Hepatocyte (in vitro differentiated cells): ENCODE measurements around the gene JPH2. TPM values are rescaled to one million over a fixed set of nuclear protein-coding genes. Genes with fewer than 3 reads are reported as not detected.
A peak's percentile ranks its signal among the peaks of the same experiment; 100 is the strongest.

ENCODE experiments used
- DNase-seq: peaks from one replicate; pipeline ENCODE4 v3.0.0-alpha.2; 2016; ENCODE audit warnings: low spot score
- H2AFZ ChIP-seq: fragments of 200-600 bp; sonication (generic); 2 replicates; pipeline ENCODE4 v1.6.0; 2016; ENCODE audit warnings: antibody characterized with exemption, mild to moderate bottlenecking
- H3K27ac ChIP-seq: fragments of 200-600 bp; sonication (generic); 2 replicates; pipeline ENCODE4 v1.5.1; 2016; ENCODE audit warnings: mild to moderate bottlenecking
- H3K27me3 ChIP-seq: fragments of 200-600 bp; sonication (generic); 2 replicates; pipeline ENCODE4 v1.6.1; 2016
- H3K36me3 ChIP-seq: fragments of 200-600 bp; sonication (generic); replicated peaks from 2 replicates; pipeline ENCODE4 v1.5.1; 2016; ENCODE audit warnings: low read depth; ENCODE audit not compliant: insufficient read depth
- H3K4me1 ChIP-seq: fragments of 200-600 bp; sonication (generic); 2 replicates; pipeline ENCODE4 v1.5.1; 2016; ENCODE audit warnings: mild to moderate bottlenecking, moderate library complexity; ENCODE audit not compliant: insufficient read depth
- H3K4me2 ChIP-seq: fragments of 200-600 bp; sonication (generic); 2 replicates; pipeline ENCODE4 v1.6.0; 2016
- H3K4me3 ChIP-seq: fragments of 200-600 bp; sonication (generic); 2 replicates; pipeline ENCODE4 v1.5.1; 2016; ENCODE audit warnings: mild to moderate bottlenecking
- H3K79me2 ChIP-seq: fragments of 200-600 bp; sonication (generic); 2 replicates; pipeline ENCODE4 v1.6.0; 2017; ENCODE audit warnings: mild to moderate bottlenecking
- H3K9me2 ChIP-seq: fragments of 200-600 bp; sonication (generic); replicated peaks from 2 replicates; pipeline ENCODE4 v1.6.0; 2017; ENCODE audit warnings: mild to moderate bottlenecking; ENCODE audit not compliant: insufficient read depth
- H3K9me3 ChIP-seq: fragments of 200-600 bp; sonication (generic); 2 replicates; pipeline ENCODE4 v1.5.1; 2016; ENCODE audit warnings: low read depth, mild to moderate bottlenecking
- H4K20me1 ChIP-seq: fragments of 200-600 bp; sonication (generic); 2 replicates; pipeline ENCODE4 v1.6.0; 2016; ENCODE audit warnings: mild to moderate bottlenecking; ENCODE audit not compliant: insufficient read depth, poor library complexity, severe bottlenecking
- CTCF ChIP-seq: fragments of 200-600 bp; sonication (generic); IDR thresholded peaks from 2 replicates; pipeline ENCODE4 v1.5.1; 2016; ENCODE audit warnings: antibody characterized with exemption, mild to moderate bottlenecking; ENCODE audit not compliant: poor library complexity
- EZH2 ChIP-seq: fragments of 200-600 bp; sonication (generic); IDR thresholded peaks from 2 replicates; pipeline ENCODE4 v1.6.1; 2016; ENCODE audit warnings: antibody characterized with exemption, mild to moderate bottlenecking, borderline replicate concordance
- EZH2phosphoT487 ChIP-seq: fragments of 200-600 bp; sonication (generic); IDR thresholded peaks from one replicate; pipeline ENCODE4 v1.6.1; 2018; ENCODE audit warnings: antibody characterized with exemption, mild to moderate bottlenecking, low read depth, moderate library complexity; ENCODE audit not compliant: unreplicated experiment, severe bottlenecking
- WGBS: methylation state at CpG from one replicate; pipeline ENCODE4 v1.1.6; 2016; ENCODE audit warnings: low lambda C conversion rate; ENCODE audit errors: missing lambda C conversion rate; 5-methylcytosine and 5-hydroxymethylcytosine counted together
- polyA plus RNA-seq: library from polyadenylated mRNA; unstranded; fragments of >200 nt; fragmentation: Nextera tagmentation; extraction: Ambion mirVana; gene quantifications from 2 replicates; pipeline ENCODE4 v1.2.1, GENCODE V29; 2016
- total RNA-seq: library from RNA; depleted of rRNA; stranded (reverse); fragments of >200 nt; gene quantifications from 2 replicates; pipeline ENCODE4 v1.2.3, GENCODE V29; 2014

The JPH2 gene
- total and polyA plus RNA-seq, 2 experiments from 2014 or later, result 6.6 to 8.3 TPM

- H4K20me1 ChIP-seq, result no peaks in the 10 kb centered on the region
- no peaks in the 10 kb centered on the region for H3K27me3 ChIP-seq
- DNase-seq, result peak; percentile 44
- TF ChIP-seq EZH2phosphoT487 (no peak), CTCF (no peak), EZH2 (no peak)
- no peaks in the 10 kb centered on the region for H3K79me2 ChIP-seq
- WGBS, result 74% methylated on average over 7 of the region's 7 CpGs
- no peaks in the 10 kb centered on the region for H3K9me2 ChIP-seq
- H3K4me1 ChIP-seq, result no peaks in the 10 kb centered on the region
- H3K4me3 ChIP-seq, result no peak overlapping the region
- H3K9me3 ChIP-seq, result no peaks in the 10 kb centered on the region
- no peak overlapping the region for H3K27ac ChIP-seq
- no peaks in the 10 kb centered on the region for H3K36me3 ChIP-seq
- H2AFZ ChIP-seq, result no peak overlapping the region
- peak overlapping the region; percentile 34 for H3K4me2 ChIP-seq
These were observed 96.9 kb downstream of the JPH2 start for GRCh38 chr20:44089987-44090674.

- Histone ChIP-seq H3K4me3 (no peak overlapping the region), H3K27ac (no peak overlapping the region), H3K4me1 (peaks cover 3% of the 10 kb centered on the region), H2AFZ (no peak overlapping the region), H3K36me3 (no peaks in the 10 kb centered on the region), H3K79me2 (no peaks in the 10 kb centered on the region), H4K20me1 (no peaks in the 10 kb centered on the region), H3K9me2 (no peaks in the 10 kb centered on the region), H3K4me2 (no peak overlapping the region), H3K9me3 (no peaks in the 10 kb centered on the region), H3K27me3 (no peaks in the 10 kb centered on the region)
- 90% methylated on average over 4 of the region's 4 CpGs for WGBS
- TF ChIP-seq EZH2, result no peak
- TF ChIP-seq CTCF, result no peak
- TF ChIP-seq EZH2phosphoT487, result no peak
- DNase-seq, result no peak
These were observed 99.2 kb downstream of the JPH2 start for GRCh38 chr20:44087857-44088120.

- H3K4me1 ChIP-seq, result peaks cover 3% of the 10 kb centered on the region
- H2AFZ ChIP-seq, result no peak overlapping the region
- H3K9me2 ChIP-seq, result no peaks in the 10 kb centered on the region
- H4K20me1 ChIP-seq, result no peaks in the 10 kb centered on the region
- no peaks in the 10 kb centered on the region for H3K36me3 ChIP-seq
- H3K27me3 ChIP-seq, result no peaks in the 10 kb centered on the region
- 88% methylated on average over 15 of the region's 15 CpGs for WGBS
- TF ChIP-seq EZH2 (no peak), EZH2phosphoT487 (no peak), CTCF (no peak)
- no peak for DNase-seq
- H3K4me2 ChIP-seq, result no peak overlapping the region
- no peak overlapping the region for H3K4me3 ChIP-seq
- H3K9me3 ChIP-seq, result no peaks in the 10 kb centered on the region
- H3K79me2 ChIP-seq, result no peaks in the 10 kb centered on the region
- no peak overlapping the region for H3K27ac ChIP-seq
These were observed 99.7 kb downstream of the JPH2 start for GRCh38 chr20:44087051-44087856.
